OCI-LY3 (cell line): Measurements from ENCODE around the gene HEY2.

ENCODE experiments used
- EZH2phosphoT487 ChIP-seq: fragments of 200-600 bp; shearing (Covaris generic); IDR thresholded peaks from 2 replicates; pipeline ENCODE4 v1.6.1; 2018; ENCODE audit warnings: antibody characterized with exemption, mixed run types, low read depth
- TF ChIP-seq, protein P1 (sequence below): fragments of 200-600, 300-600 bp; sonication (generic); IDR thresholded peaks from 2 replicates; pipeline ENCODE4 v1.5.1; 2014; ENCODE audit warnings: antibody characterized with exemption, low read length, low read depth

- TF ChIP-seq, protein P1, sequence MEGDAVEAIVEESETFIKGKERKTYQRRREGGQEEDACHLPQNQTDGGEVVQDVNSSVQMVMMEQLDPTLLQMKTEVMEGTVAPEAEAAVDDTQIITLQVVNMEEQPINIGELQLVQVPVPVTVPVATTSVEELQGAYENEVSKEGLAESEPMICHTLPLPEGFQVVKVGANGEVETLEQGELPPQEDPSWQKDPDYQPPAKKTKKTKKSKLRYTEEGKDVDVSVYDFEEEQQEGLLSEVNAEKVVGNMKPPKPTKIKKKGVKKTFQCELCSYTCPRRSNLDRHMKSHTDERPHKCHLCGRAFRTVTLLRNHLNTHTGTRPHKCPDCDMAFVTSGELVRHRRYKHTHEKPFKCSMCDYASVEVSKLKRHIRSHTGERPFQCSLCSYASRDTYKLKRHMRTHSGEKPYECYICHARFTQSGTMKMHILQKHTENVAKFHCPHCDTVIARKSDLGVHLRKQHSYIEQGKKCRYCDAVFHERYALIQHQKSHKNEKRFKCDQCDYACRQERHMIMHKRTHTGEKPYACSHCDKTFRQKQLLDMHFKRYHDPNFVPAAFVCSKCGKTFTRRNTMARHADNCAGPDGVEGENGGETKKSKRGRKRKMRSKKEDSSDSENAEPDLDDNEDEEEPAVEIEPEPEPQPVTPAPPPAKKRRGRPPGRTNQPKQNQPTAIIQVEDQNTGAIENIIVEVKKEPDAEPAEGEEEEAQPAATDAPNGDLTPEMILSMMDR, result no peak
- TF ChIP-seq EZH2phosphoT487, result no peak
These were observed 14.8 kb downstream of the HEY2 start for GRCh38 chr6:125764121-125764671.
